HG02840 (cell line): Measurements from ENCODE around the gene PLCH2.

ENCODE experiments used
- ATAC-seq: cut with Tn5 transposase; IDR thresholded peaks from one replicate; pipeline ENCODE4 v1.9.1; 2021; ENCODE audit warnings: mild to moderate bottlenecking, moderate library complexity, moderate number of reproducible peaks; ENCODE audit not compliant: unreplicated experiment, low FRiP score

Gene PLCH2

GRCh38 chr1:2508180-2508579 lies 32.1 kb downstream of the PLCH2 start:
- ATAC-seq: no peak

GRCh38 chr1:2508751-2509150 lies 32.7 kb downstream of the PLCH2 start:
- ATAC-seq: no peak

GRCh38 chr1:2509589-2509988 lies 33.5 kb downstream of the PLCH2 start:
- no peak for ATAC-seq

GRCh38 chr1:2510366-2511155 lies 34.5 kb downstream of the PLCH2 start:
- no peak for ATAC-seq

- ATAC-seq: no peak
These were observed 36.9 kb downstream of the PLCH2 start for GRCh38 chr1:2512862-2513421.

DNA sequence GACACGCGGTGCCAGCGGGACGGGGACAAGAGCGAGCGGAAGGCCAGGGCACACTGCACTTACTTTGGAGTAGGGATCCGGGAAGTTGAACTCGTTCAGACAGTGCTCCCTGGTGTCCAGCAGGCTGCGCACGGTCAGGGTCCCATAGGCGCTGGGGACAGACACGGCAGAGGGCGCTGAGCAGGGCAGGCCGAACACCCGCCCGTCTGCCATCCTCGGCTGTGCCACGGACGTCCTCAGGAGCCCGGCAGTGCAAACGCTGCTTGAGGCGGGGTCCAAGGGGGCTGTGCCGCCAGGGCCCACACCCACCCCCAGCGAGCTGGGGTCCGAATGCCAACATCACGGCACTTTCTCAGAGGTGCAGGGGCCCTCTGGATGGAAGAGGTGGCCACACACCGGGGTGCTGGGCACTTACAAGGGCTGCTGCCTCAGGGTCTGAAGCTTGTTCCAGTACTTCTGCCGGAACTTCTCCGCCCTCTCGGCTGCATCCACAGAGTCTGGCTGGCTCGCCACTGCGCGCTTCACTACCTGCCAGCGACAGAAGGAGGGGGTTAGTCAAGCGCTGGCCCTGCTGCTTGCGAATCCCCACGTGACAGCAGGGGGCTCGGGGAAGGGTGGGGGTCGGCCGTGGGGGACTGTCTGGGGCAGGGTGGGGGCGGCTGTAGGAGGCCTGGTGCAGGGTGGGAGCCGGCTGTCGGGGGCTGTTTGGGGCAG lies 38.0 kb downstream of the PLCH2 start:
- ATAC-seq: no peak

DNA sequence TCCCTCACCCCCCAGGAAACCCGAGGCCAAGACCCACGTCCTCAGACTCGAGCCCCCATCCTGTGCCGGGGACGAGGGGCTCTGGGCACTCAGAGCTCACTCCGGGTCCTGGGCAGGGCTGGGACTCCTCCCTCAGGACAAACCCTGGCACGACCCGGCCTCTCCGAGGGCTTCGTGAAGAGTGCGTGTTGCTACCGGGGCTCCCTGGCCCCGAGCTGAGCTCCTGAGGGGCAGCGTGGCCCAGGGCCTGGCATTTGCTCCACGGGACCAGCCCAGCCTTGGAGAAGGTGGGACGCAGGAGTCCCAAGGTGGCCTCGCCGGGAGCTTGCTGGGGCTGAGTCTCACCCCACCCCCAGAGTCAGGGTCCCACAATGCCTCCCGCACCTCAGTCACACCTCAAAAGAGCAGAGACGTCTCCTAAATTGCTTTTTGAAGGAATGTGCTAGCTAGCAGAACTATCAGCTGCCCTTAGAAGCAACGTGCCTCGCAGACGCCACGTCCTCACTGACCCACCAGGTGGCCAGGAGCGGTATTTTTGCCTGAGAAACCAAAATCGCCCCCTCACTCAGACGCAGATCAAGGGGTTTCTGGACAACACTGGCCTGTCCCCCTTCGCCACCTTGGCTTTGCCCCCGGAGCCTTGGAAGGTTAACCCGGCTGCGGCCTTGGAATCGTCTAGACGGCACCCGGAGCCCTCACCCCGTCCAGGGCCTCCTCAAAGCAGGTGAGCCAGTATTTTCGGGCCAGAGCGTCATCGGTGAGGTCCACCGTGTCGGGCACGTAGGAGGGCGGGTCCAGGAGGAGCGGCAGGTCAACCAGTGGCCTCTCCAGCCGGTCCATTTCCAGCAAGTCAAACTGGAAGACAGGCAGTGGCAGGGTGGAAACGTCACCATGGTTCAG lies 39.0 kb downstream of the PLCH2 start:
- no peak for ATAC-seq

- ATAC-seq: no peak
These were observed 39.6 kb downstream of the PLCH2 start for GRCh38 chr1:2515763-2516080.

GRCh38 chr1:2516124-2516523 lies 40.0 kb downstream of the PLCH2 start:
- no peak for ATAC-seq

DNA sequence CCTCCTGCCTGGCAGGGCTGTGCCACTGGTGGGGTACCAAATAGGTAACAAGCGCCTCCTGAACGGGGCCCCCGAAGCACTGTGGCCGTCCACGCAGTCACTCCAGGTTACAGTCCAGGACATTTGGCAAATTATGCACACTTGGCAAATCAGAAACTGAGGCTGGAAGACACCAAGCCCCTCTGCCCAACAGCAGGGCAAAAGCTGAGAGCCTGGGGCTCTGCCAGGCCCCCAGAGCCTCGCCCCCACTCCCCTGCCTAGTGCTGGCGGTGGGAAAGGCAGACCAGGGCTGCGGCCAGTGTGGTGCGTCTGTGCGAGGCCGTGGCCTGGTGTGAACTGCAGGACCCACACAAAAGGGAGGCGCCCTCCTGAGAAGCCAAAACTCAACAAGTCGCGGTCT lies 40.9 kb downstream of the PLCH2 start:
- ATAC-seq: no peak

- ATAC-seq: no peak
These were observed 41.9 kb downstream of the PLCH2 start for GRCh38 chr1:2517966-2518365.

DNA sequence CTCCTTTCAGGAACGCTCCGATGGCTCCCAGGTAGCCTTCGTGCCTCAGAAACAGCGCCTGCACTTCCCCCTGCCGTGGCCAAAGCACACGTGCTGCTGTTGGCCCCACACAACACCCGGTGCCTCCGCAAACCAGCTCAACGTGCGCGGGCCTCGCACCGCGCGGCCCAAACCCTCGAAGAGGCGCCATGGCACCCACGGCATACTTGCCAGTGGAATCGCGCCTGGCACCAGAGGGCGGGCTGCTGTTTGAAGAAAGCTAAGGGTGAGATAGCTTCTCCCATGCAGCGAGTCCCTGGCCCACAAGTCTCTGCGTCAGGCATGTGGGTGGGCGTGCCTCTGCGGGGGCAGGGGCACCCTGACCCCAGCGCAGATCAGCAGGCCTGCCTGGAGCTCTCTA lies 42.4 kb downstream of the PLCH2 start:
- ATAC-seq: no peak

DNA sequence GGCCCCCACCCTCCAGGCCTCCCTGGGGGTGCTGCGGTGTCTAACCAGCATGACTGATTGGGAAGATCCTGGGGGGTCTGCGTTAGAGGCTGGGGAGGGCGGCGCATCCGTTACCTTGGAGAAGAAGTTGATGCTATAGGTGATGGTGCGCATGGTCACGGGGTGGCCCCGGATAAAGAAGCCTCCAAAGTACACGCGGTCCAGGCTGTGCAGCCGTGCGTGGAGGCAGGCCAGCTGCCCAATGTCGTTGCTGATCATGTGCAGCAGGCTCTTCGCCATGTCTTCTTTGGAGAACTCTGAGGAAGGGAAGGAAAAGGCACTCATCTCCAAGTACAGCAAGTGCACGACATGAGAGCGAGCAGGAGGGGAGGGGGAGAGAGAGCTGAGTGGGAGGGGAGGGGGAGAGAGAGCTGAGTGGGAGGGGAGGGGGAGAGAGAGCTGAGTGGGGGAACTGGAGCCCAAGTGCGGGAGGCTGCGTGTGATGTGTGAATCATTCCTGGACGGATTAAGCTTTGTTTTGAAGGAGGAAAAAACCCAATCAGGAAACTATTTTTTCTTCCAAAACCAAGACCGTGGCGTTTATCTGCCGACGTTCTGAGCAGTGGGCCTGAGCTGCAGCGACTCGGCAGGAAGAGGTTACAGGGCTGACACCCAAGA lies 43.1 kb downstream of the PLCH2 start:
- no peak for ATAC-seq

DNA sequence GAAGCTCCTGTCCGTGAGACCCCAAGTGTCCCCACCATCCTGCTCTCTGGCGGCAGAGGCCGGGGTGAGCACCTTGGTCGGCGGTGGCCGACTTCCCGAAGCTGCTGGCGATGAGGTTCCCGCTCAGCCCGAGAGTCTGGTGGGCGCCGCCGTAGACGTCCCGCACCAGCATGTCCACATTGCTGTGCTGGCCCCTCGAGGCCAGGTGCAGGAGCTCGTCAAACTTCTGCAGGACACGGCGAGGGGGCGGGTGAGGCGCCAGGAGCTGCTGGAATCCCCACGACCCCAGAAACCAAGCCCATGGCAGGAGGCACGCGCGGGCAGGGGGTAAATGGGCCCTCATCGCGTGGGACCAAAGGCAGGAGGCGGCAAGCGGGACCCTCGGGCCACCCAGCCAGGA lies 43.6 kb downstream of the PLCH2 start:
- ATAC-seq: no peak

DNA sequence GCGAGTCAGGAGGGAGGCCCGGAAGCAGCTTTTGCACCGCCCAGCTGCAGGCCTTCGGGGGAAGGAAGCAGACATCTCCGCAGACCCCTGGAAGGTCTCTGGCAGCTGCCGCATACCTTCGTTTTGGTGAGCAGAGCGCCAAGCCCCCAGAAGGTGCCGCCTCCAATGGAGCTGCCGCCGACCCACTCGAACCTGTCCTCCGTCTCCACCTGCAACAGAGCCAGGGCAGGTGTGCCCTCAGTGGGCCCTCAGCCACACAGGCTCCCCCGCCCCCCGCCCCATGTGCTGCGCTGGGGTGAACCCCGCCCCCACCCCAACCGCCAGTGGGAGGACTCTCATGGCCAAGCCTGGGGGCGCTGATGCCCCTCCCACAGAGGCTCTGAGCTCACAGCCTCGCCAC lies 44.1 kb downstream of the PLCH2 start:
- ATAC-seq: no peak

GRCh38 chr1:2520806-2521205 lies 44.7 kb downstream of the PLCH2 start:
- ATAC-seq: no peak

DNA sequence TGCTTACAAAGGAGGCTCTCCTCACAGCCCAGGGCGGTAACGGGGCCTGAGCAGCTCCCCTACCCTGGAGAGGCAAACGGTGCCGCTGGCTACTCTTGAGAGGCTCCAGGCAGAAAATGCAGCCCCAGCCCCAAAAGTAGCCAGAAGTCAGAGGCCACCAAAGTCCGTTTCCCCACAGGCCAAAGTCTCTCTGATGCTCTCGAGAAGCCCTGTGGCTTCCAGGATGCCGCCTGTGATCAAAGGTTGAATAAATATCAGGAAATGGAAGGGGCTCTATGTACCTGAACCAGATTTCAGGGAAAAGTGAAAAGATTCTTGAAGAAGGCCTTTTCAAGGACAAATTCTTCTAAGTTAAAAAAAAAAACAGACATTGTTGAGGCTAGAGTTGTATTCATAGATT lies 46.1 kb downstream of the PLCH2 start:
- ATAC-seq: no peak

DNA sequence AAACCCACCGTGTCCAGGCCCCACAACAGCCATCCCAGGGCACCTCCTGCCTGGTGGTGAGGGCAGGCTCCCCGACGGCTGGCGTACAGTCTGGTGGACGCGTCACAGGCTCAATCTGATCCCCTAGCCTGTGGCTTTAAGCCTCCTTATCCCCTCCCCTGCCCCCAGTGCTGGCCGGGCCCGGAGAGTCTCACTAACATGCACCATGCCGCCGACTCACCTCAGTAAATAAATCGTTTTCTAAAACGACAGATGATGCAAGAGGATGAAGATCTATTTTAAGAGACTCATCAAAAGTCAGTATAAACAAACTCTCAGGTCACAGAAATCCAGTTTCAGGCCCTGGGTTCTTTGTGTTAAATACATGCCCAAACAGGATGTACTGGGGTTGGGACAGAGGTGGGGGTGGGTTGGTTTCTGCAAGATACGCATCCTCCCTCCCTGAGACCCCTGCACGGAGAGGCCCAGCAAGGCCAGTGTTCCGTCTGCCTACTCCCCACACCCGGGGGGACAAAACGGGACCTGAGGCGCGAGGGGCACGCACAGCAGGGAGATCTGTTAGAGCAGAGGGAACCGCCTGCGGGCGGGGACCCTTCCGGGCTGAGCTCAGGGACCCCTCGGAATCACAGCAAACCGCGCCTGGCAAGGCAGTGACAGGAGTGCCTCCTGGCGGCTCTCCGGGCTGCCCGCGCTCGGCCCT lies 47.3 kb downstream of the PLCH2 start:
- no peak for ATAC-seq

GRCh38 chr1:2523891-2524609 lies 48.0 kb downstream of the PLCH2 start:
- no peak for ATAC-seq
